Esophagus squamous epithelium (tissue), 4 donors: ENCODE measurements around the gene KCTD6.

Source experiments
- CTCF ChIP-seq, 6 experiments: fragments of 450-650 bp in 4 of 6; fragments of 200-600 bp in 2 of 6; sonication (generic) in 2 of 6; IDR thresholded peaks; one replicate each; pipeline ENCODE4 v1.5.1; 2016 to 2019; ENCODE audit warnings: antibody characterized with exemption in 6 of 6, mild to moderate bottlenecking in 4 of 6, moderate library complexity in 4 of 6
- POLR2A ChIP-seq, 4 donors: fragments of 450-650 bp; IDR thresholded peaks; one replicate each; pipeline ENCODE4 v1.6.1; 2017; ENCODE audit warnings: antibody characterized with exemption in 4 of 4, mild to moderate bottlenecking in 4 of 4, moderate library complexity in 3 of 4

GRCh38 chr3:58487140-58487886 is 4.6 kb upstream of the KCTD6 start:
- no peak for TF ChIP-seq CTCF (IDR thresholded peaks at IDR 0.05)
- no peak for TF ChIP-seq POLR2A (IDR thresholded peaks at IDR 0.05)
